H1 (cell line): ENCODE measurements around the gene STXBP2. TPM values are rescaled to one million over a fixed set of nuclear protein-coding genes. Genes with fewer than 3 reads are reported as not detected.

Experiments used
- CTCF ChIA-PET: fragments of 300-600 bp; sonication (Branson Sonifier 250); formaldehyde crosslinking; loops from one replicate; lab custom pipeline; 2021; ENCODE audit not compliant: partially characterized antibody; lab: Charles Lee
- POLR2A ChIA-PET: fragments of 300-600 bp; sonication (Branson Sonifier 250); formaldehyde crosslinking; loops from one replicate; lab custom pipeline; 2021; ENCODE audit warnings: inconsistent platforms; ENCODE audit not compliant: partially characterized antibody; lab: Charles Lee
- DNase-seq, 2 experiments: peaks; one replicate each; pipeline versions ENCODE4 v3.0.0 to v3.0.0-alpha.2; 2010 to 2022; ENCODE audit warnings: low spot score in 2 of 2, low read depth in 1 of 2, mixed read lengths in 1 of 2
- FAIRE-seq: peaks from 2 replicates; lab custom pipeline; 2011; peaks lifted over from hg19 to GRCh38; lab: Jason Lieb, UNC
- H2AFZ ChIP-seq: 2 replicates; pipeline ENCODE4 v1.8.1; 2012; ENCODE audit warnings: low read length, inconsistent platforms
- H2AK5ac ChIP-seq: 2 replicates; pipeline ENCODE4 v1.6.1; 2013; ENCODE audit warnings: low read depth, low read length
- H2BK120ac ChIP-seq: replicated peaks from 2 replicates; pipeline ENCODE3; 2013; ENCODE audit warnings: low read depth, low read length, inconsistent platforms
- H2BK12ac ChIP-seq: 2 replicates; pipeline ENCODE4 v1.6.1; 2013; ENCODE audit warnings: low read depth, low read length
- H2BK15ac ChIP-seq: 2 replicates; pipeline ENCODE4 v1.6.1; 2013; ENCODE audit warnings: low read length
- H2BK20ac ChIP-seq: 2 replicates; pipeline ENCODE4 v1.6.1; 2013; ENCODE audit warnings: low read length
- H2BK5ac ChIP-seq: 2 replicates; pipeline ENCODE4 v1.6.1; 2013; ENCODE audit warnings: low read depth, low read length
- H3K14ac ChIP-seq: 2 replicates; pipeline ENCODE4 v1.6.1; 2013; ENCODE audit warnings: inconsistent platforms; ENCODE audit not compliant: insufficient read length
- H3K18ac ChIP-seq: 2 replicates; pipeline ENCODE4 v1.6.1; 2013; ENCODE audit warnings: low read length; ENCODE audit errors: extremely low read depth
- H3K23ac ChIP-seq: 2 replicates; pipeline ENCODE4 v1.6.1; 2013; ENCODE audit warnings: inconsistent platforms; ENCODE audit not compliant: insufficient read length
- H3K23me2 ChIP-seq: 2 replicates; pipeline ENCODE4 v1.6.1; 2013; ENCODE audit warnings: low read depth, low read length
- H3K27ac ChIP-seq: 2 replicates; pipeline ENCODE4 v1.6.1; 2011; ENCODE audit warnings: low read depth, low read length, inconsistent platforms
- H3K27me3 ChIP-seq, 4 experiments: replicated peaks in 1 of 4; 1 replicate in 1 of 4; 2 replicates in 3 of 4; pipeline versions ENCODE4 v1.6.1 to v1.8.1; 2011 to 2013; ENCODE audit warnings: low read length in 3 of 4, mild to moderate bottlenecking in 3 of 4, inconsistent platforms in 2 of 4, mixed read lengths in 2 of 4, moderate library complexity in 1 of 4; ENCODE audit not compliant: control insufficient read depth in 3 of 4, insufficient read depth in 3 of 4; ENCODE audit errors: extremely low read depth in 1 of 4
- H3K36me3 ChIP-seq, 4 experiments: 2 replicates each; pipeline versions ENCODE4 v1.6.1 to v1.8.1; 2011 to 2013; ENCODE audit warnings: mild to moderate bottlenecking in 4 of 4, low read length in 3 of 4, moderate library complexity in 2 of 4, control low read depth in 1 of 4, inconsistent platforms in 1 of 4; ENCODE audit not compliant: insufficient read depth in 4 of 4, control insufficient read depth in 2 of 4
- H3K4ac ChIP-seq: replicated peaks from 2 replicates; pipeline ENCODE3; 2013; ENCODE audit warnings: low read length, low read depth, mixed read lengths, inconsistent platforms; ENCODE audit not compliant: insufficient read length
- H3K4me1 ChIP-seq, 4 experiments: replicated peaks in 1 of 4; 1 replicate in 1 of 4; 2 replicates in 3 of 4; pipeline versions ENCODE4 v1.6.1 to v1.8.1; 2011 to 2013; ENCODE audit warnings: low read length in 3 of 4, inconsistent platforms in 2 of 4, mixed read lengths in 1 of 4; ENCODE audit not compliant: insufficient read depth in 4 of 4, control insufficient read depth in 3 of 4
- H3K4me2 ChIP-seq, 2 experiments: 2 replicates each; pipeline versions ENCODE4 v1.6.1 to v1.8.1; 2011 to 2013; ENCODE audit warnings: low read depth in 2 of 2, low read length in 2 of 2, control low read depth in 1 of 2, inconsistent platforms in 1 of 2, mild to moderate bottlenecking in 1 of 2; ENCODE audit not compliant: insufficient read depth in 1 of 2
- H3K4me3 ChIP-seq, 4 experiments: fragments of 200-600, 300-600 bp in 1 of 4; sonication (generic), shearing (Covaris generic), sonication (Bioruptor Twin) in 1 of 4; 2 replicates each; pipeline versions ENCODE4 v1.5.1 to v1.8.1; 2011 to 2016; ENCODE audit warnings: low read length in 4 of 4, low read depth in 3 of 4, control low read depth in 2 of 4, inconsistent platforms in 2 of 4, mild to moderate bottlenecking in 2 of 4, mixed read lengths in 1 of 4, moderate library complexity in 1 of 4; ENCODE audit not compliant: insufficient read depth in 2 of 4; ENCODE audit errors: extremely low read depth in 1 of 4
- H3K56ac ChIP-seq: replicated peaks from 2 replicates; pipeline ENCODE3; 2013; ENCODE audit warnings: low read depth, mild to moderate bottlenecking, mixed read lengths, low read length, inconsistent platforms; ENCODE audit not compliant: insufficient read length
- H3K79me1 ChIP-seq: 2 replicates; pipeline ENCODE4 v1.6.1; 2013; ENCODE audit warnings: low read depth, low read length, control low read depth
- H3K79me2 ChIP-seq, 2 experiments: 2 replicates each; pipeline versions ENCODE4 v1.6.1 to v1.8.1; 2012 to 2013; ENCODE audit warnings: low read length in 2 of 2, mild to moderate bottlenecking in 2 of 2, inconsistent platforms in 1 of 2; ENCODE audit not compliant: insufficient read depth in 2 of 2, control insufficient read depth in 1 of 2
- H3K9ac ChIP-seq, 4 experiments: replicated peaks in 1 of 4; 1 replicate in 1 of 4; 2 replicates in 3 of 4; pipeline versions ENCODE4 v1.6.1 to v1.8.1; 2011 to 2013; ENCODE audit warnings: low read depth in 3 of 4, low read length in 3 of 4, control low read depth in 2 of 4, mild to moderate bottlenecking in 2 of 4, moderate library complexity in 2 of 4, inconsistent platforms in 1 of 4; ENCODE audit errors: extremely low read depth in 1 of 4
- H3K9me3 ChIP-seq, 2 experiments: 2 replicates each; pipeline versions ENCODE4 v1.6.1 to v1.8.1; 2012 to 2013; ENCODE audit warnings: mild to moderate bottlenecking in 2 of 2, moderate library complexity in 2 of 2, control low read depth in 1 of 2, inconsistent platforms in 1 of 2, low read depth in 1 of 2, low read length in 1 of 2, mixed read lengths in 1 of 2; ENCODE audit not compliant: insufficient read depth in 2 of 2
- H4K20me1 ChIP-seq, 2 experiments: replicated peaks in 1 of 2; 2 replicates each; pipeline versions ENCODE3 to v1.8.1; 2011 to 2013; ENCODE audit warnings: inconsistent platforms in 2 of 2, low read length in 2 of 2, mild to moderate bottlenecking in 1 of 2; ENCODE audit not compliant: insufficient read depth in 2 of 2, control insufficient read depth in 1 of 2
- H4K5ac ChIP-seq: 2 replicates; pipeline ENCODE4 v1.6.1; 2013; ENCODE audit warnings: low read length, low read depth, mixed read lengths, inconsistent platforms; ENCODE audit not compliant: insufficient read length
- H4K8ac ChIP-seq: 2 replicates; pipeline ENCODE4 v1.8.0; 2013; ENCODE audit warnings: mild to moderate bottlenecking, moderate library complexity, low read length, inconsistent platforms; ENCODE audit not compliant: insufficient read depth; ENCODE audit errors: extremely low read depth
- H4K91ac ChIP-seq: replicated peaks from 2 replicates; pipeline ENCODE3; 2013; ENCODE audit warnings: low read length, mixed read lengths, inconsistent platforms; ENCODE audit not compliant: insufficient read length
- ATF2 ChIP-seq: IDR thresholded peaks from 2 replicates; pipeline ENCODE4 v1.6.1; 2012; ENCODE audit warnings: low read length, inconsistent platforms
- BRCA1 ChIP-seq: IDR thresholded peaks from 2 replicates; pipeline ENCODE4 v1.6.1; 2012; ENCODE audit warnings: low read depth, low read length, improper control_type of control experiment
- CEBPB ChIP-seq: IDR thresholded peaks from 2 replicates; pipeline ENCODE4 v1.6.1; 2012; ENCODE audit warnings: low read depth, low read length
- CHD1 ChIP-seq: IDR thresholded peaks from 2 replicates; pipeline ENCODE4 v1.6.1; 2012; ENCODE audit warnings: low read depth, low read length, improper control_type of control experiment
- EP300 ChIP-seq, 2 experiments: IDR thresholded peaks; 1 replicate in 1 of 2; 2 replicates in 1 of 2; pipeline ENCODE4 v1.6.1; 2011 to 2012; ENCODE audit warnings: low read depth in 2 of 2, low read length in 2 of 2, mild to moderate bottlenecking in 2 of 2, borderline replicate concordance in 1 of 2, inconsistent platforms in 1 of 2, moderate library complexity in 1 of 2
- KDM4A ChIP-seq: IDR thresholded peaks from one replicate; pipeline ENCODE4 v1.7.1; 2012; ENCODE audit warnings: low read depth, mild to moderate bottlenecking, moderate library complexity, low read length, inconsistent platforms; ENCODE audit not compliant: severe bottlenecking
- RBBP5 ChIP-seq: IDR thresholded peaks from 2 replicates; pipeline ENCODE4 v1.7.1; 2012; ENCODE audit warnings: low read depth, mild to moderate bottlenecking, inconsistent platforms, low read length, moderate library complexity, borderline replicate concordance
- RNF2 ChIP-seq: fragments of 200-900, 300-1000 bp; sonication (generic); IDR thresholded peaks from 2 replicates; pipeline ENCODE4 v1.7.1; 2016; ENCODE audit warnings: borderline replicate concordance, low read depth, mild to moderate bottlenecking, antibody characterized with exemption, low read length; ENCODE audit not compliant: poor library complexity, severe bottlenecking; ENCODE audit errors: missing control alignments
- SAP30 ChIP-seq: fragments of 300-600 bp; sonication (generic); IDR thresholded peaks from 2 replicates; pipeline ENCODE4 v1.7.1; 2012; ENCODE audit warnings: low read length, moderate library complexity, mild to moderate bottlenecking, inconsistent platforms; ENCODE audit not compliant: insufficient read depth, insufficient replicate concordance
- SIRT6 ChIP-seq: IDR thresholded peaks from one replicate; pipeline ENCODE4 v1.7.1; 2012; ENCODE audit warnings: low read length, inconsistent platforms
- SIX5 ChIP-seq: IDR thresholded peaks from 2 replicates; pipeline ENCODE4 v1.6.1; 2011; ENCODE audit warnings: mild to moderate bottlenecking, low read depth, low read length
- TAF7 ChIP-seq: optimal IDR thresholded peaks from 2 replicates; pipeline ENCODE3; 2011; ENCODE audit warnings: low read depth, mild to moderate bottlenecking, inconsistent platforms, low read length, moderate library complexity, borderline replicate concordance
- WGBS, 2 experiments: shearing (Covaris generic) in 1 of 2; methylation state at CpG; one replicate each; pipeline versions ENCODE4 v1.1.6 to v1.1.7; 2013 to 2015; ENCODE audit warnings: low lambda C conversion rate in 2 of 2, mixed read lengths in 2 of 2, inconsistent platforms in 1 of 2, low coverage in 1 of 2, missing lambda C conversion rate in 1 of 2; ENCODE audit not compliant: insufficient replicate concordance in 2 of 2, insufficient coverage in 1 of 2, insufficient read length in 1 of 2; ENCODE audit errors: extremely low coverage in 1 of 2, missing lambda C conversion rate in 1 of 2; 5-methylcytosine and 5-hydroxymethylcytosine counted together
- polyA plus RNA-seq, 7 experiments: library from polyadenylated mRNA; depleted of rRNA in 3 of 7; stranded (reverse) in 5 of 7; unstranded in 2 of 7; fragments of >200 nt in 5 of 7; fragments of 200-250 nt in 2 of 7; gene quantifications; 1 replicate in 5 of 7; 2 replicates in 1 of 7; 4 replicates in 1 of 7; pipeline versions ENCODE4 v1.2.1 to v1.2.3, GENCODE V29; 2011 to 2013; ENCODE audit warnings: missing spikeins in 2 of 7, mixed read lengths in 2 of 7
- total RNA-seq: library from RNA; stranded (reverse); fragmentation: NEBNext Ultra II Directional; extraction: Animal tissue kit (Norgen Biotek cat#: 25700); gene quantifications from 2 replicates; pipeline ENCODE4 v1.2.1, GENCODE V29; 2021

STXBP2 gene
- total and polyA plus RNA-seq, 2 of the 8 experiments (the other 6 are each of a cell fraction or from before 2014, with no cell fraction given), result 52.9 to 53.8 TPM

GRCh38 chr19:7617735-7618134 is 19.2 kb upstream of the STXBP2 start:
- H4K5ac ChIP-seq, result no peak overlapping the region
- H3K27me3 ChIP-seq, result no peaks in the 10 kb centered on the region
- no peak overlapping the region for H3K23ac ChIP-seq
- H3K4me1 ChIP-seq, result no peaks in the 10 kb centered on the region
- no peaks in the 10 kb centered on the region for H3K79me2 ChIP-seq
- H2BK120ac ChIP-seq, result no peak overlapping the region
- no peak overlapping the region for H2AFZ ChIP-seq
- H3K4me2 ChIP-seq, result no peak overlapping the region
- no peak overlapping the region for H2BK20ac ChIP-seq
- CTCF ChIA-PET, result interaction anchor here (1.1 kb wide), 1 partner anchor 244 kb away, joined by 3 read pairs; no protein-coding TSS in a partner anchor
- no peak overlapping the region for H3K4me3 ChIP-seq
- H4K20me1 ChIP-seq, result peaks cover 6 to 14% of the 10 kb centered on the region in 2 experiments
- no peak overlapping the region for H3K27ac ChIP-seq
- no peaks in the 10 kb centered on the region; the same call in 1 of the 2 replicates for H3K79me1 ChIP-seq
- no peak overlapping the region for H2BK12ac ChIP-seq
- no peak overlapping the region for H3K18ac ChIP-seq
- H3K36me3 ChIP-seq, result peaks cover 3 to 48% (median 20%) of the 10 kb centered on the region in 4 experiments; a peak in 6 of 8 replicates
- H2AK5ac ChIP-seq, result no peak overlapping the region
- no peak overlapping the region for H3K14ac ChIP-seq
- no peak overlapping the region for H4K91ac ChIP-seq
- no peaks in the 10 kb centered on the region for H3K9me3 ChIP-seq
- no peak for FAIRE-seq
- no peak overlapping the region for H3K56ac ChIP-seq
- POLR2A ChIA-PET, result interaction anchor here (1.1 to 4.3 kb wide), 4 partner anchors 10 to 63 kb away, joined by 3 to 29 read pairs (median 3); no protein-coding TSS in a partner anchor
- DNase-seq, result no peak
- H4K8ac ChIP-seq, result no peak overlapping the region
- no peak overlapping the region for H3K9ac ChIP-seq
- H2BK5ac ChIP-seq, result no peak overlapping the region
- 93% methylated on average over 25 of the region's 28 CpGs; no CpG with 5 or more reads in 1 of the 2 experiments for WGBS, 2 experiments
- no peak overlapping the region for H2BK15ac ChIP-seq
- no peak overlapping the region for H3K4ac ChIP-seq
- no peaks in the 10 kb centered on the region for H3K23me2 ChIP-seq
- no peak for TF ChIP-seq RNF2
- no peak for TF ChIP-seq CHD1
- no peak for TF ChIP-seq ATF2
- TF ChIP-seq KDM4A, result no peak
- TF ChIP-seq SIRT6, result no peak
- no peak for TF ChIP-seq SAP30
- no peak for TF ChIP-seq EP300 (IDR thresholded peaks at IDR 0.05; ENCODE audit: borderline replicate concordance in 1 of 2, low read depth in 2 of 2, low read length in 2 of 2)
- TF ChIP-seq CEBPB, result no peak
- no peak for TF ChIP-seq RBBP5
- TF ChIP-seq BRCA1, result no peak
- no peak for TF ChIP-seq TAF7
- no peak for TF ChIP-seq SIX5
